PC-3 (cell line): ENCODE results near the gene GZMB. TPM values are rescaled to one million over a fixed set of nuclear protein-coding genes. Genes with fewer than 3 reads are reported as not detected.

Source experiments
- ATAC-seq: fragments of 200-7000 bp; cut with Tn5 transposase; 2 replicates; pipeline ENCODE4 v1.9.1; 2020; ENCODE audit warnings: mild to moderate bottlenecking, moderate library complexity
- BruUV-seq: library from RNA; stranded (reverse); fragments of 400-500 nt; replicated peaks from 2 replicates; lab custom pipeline; 2021; lab: Mats Ljungman, UMichigan
- CTCF ChIA-PET: fragments of 300-600 bp; sonication (Branson Sonifier 250); formaldehyde crosslinking; loops from one replicate; lab custom pipeline; 2022; ENCODE audit warnings: antibody characterized with exemption; lab: Charles Lee
- POLR2A ChIA-PET: fragments of 300-600 bp; sonication (Branson Sonifier 250); formaldehyde crosslinking; loops from one replicate; lab custom pipeline; 2022; ENCODE audit warnings: antibody characterized with exemption; ENCODE audit not compliant: unreplicated experiment; lab: Charles Lee
- DNase-seq: peaks from one replicate; pipeline ENCODE4 v3.0.0-alpha.2; 2015
- H2AFZ ChIP-seq: fragments of 300-600 bp; sonication (generic); 2 replicates; pipeline ENCODE4 v1.6.0; 2016; ENCODE audit warnings: antibody characterized with exemption, low read length
- H3F3A ChIP-seq: fragments of 300-600 bp; sonication (generic); one replicate; pipeline ENCODE4 v1.6.0; 2017; ENCODE audit warnings: antibody characterized with exemption, low read length, control low read depth, mild to moderate bottlenecking; ENCODE audit not compliant: unreplicated experiment
- H3K27ac ChIP-seq: fragments of 300-600 bp; sonication (generic); 2 replicates; pipeline ENCODE4 v1.5.1; 2016; ENCODE audit warnings: mild to moderate bottlenecking, low read length
- H3K27me3 ChIP-seq: fragments of 300-600 bp; sonication (generic); 2 replicates; pipeline ENCODE4 v1.6.1; 2016; ENCODE audit warnings: low read length, mixed read lengths
- H3K36me3 ChIP-seq: fragments of 300-600 bp; sonication (generic); 2 replicates; pipeline ENCODE4 v1.6.1; 2016; ENCODE audit warnings: low read depth, mixed run types, low read length, mixed read lengths
- H3K4me1 ChIP-seq: fragments of 300-600 bp; sonication (generic); 2 replicates; pipeline ENCODE4 v1.5.1; 2016; ENCODE audit warnings: low read length; ENCODE audit not compliant: insufficient read depth
- H3K4me2 ChIP-seq: fragments of 300-600 bp; sonication (generic); 2 replicates; pipeline ENCODE4 v1.6.0; 2016; ENCODE audit warnings: low read length
- H3K4me3 ChIP-seq: fragments of 300-600 bp; sonication (generic); 2 replicates; pipeline ENCODE4 v1.5.1; 2016; ENCODE audit warnings: mild to moderate bottlenecking, low read length, mixed read lengths
- H3K79me2 ChIP-seq: fragments of 300-600 bp; sonication (generic); 2 replicates; pipeline ENCODE4 v1.6.1; 2017; ENCODE audit warnings: low read length, mixed read lengths
- H3K9ac ChIP-seq: fragments of 300-600 bp; sonication (generic); 2 replicates; pipeline ENCODE4 v1.6.0; 2016; ENCODE audit warnings: mild to moderate bottlenecking, low read length
- H3K9me2 ChIP-seq: fragments of 300-600 bp; sonication (generic); replicated peaks from 2 replicates; pipeline ENCODE4 v1.6.1; 2016; ENCODE audit warnings: mixed run types, low read length, mixed read lengths
- H3K9me3 ChIP-seq: fragments of 300-600 bp; sonication (generic); 2 replicates; pipeline ENCODE4 v1.6.1; 2016; ENCODE audit warnings: low read length, mixed read lengths
- H4K20me1 ChIP-seq: fragments of 300-600 bp; sonication (generic); 2 replicates; pipeline ENCODE4 v1.6.1; 2016; ENCODE audit warnings: low read length, mixed read lengths
- CTCF ChIP-seq: fragments of 300-600 bp; sonication (generic); conservative IDR thresholded peaks from 2 replicates; pipeline ENCODE4 v1.5.1; 2017; ENCODE audit warnings: antibody characterized with exemption, low read depth, mild to moderate bottlenecking, low read length
- EZH2 ChIP-seq: fragments of 300-600 bp; sonication (generic); IDR thresholded peaks from one replicate; pipeline ENCODE4 v1.6.1; 2017; ENCODE audit warnings: antibody characterized with exemption, mild to moderate bottlenecking, low read length; ENCODE audit not compliant: unreplicated experiment
- EZH2phosphoT487 ChIP-seq: fragments of 300-600 bp; sonication (generic); IDR thresholded peaks from 2 replicates; pipeline ENCODE4 v1.6.1; 2018; ENCODE audit warnings: mild to moderate bottlenecking, antibody characterized with exemption, low read length, borderline replicate concordance
- intact Hi-C: fragments of 100-400 bp; cut with micrococcal nuclease; formaldehyde crosslinking; loops from 2 replicates; pipeline ENCODE4 v1.9.0; 2023
- total RNA-seq: library from RNA; depleted of rRNA; stranded (reverse); fragments of >200 nt; gene quantifications from 2 replicates; pipeline ENCODE4 v1.2.3, GENCODE V29; 2014

The GZMB gene
- total RNA-seq, 1 experiment from 2014 or later = not detected

GRCh38 chr14:24639905-24640304 lies 5.9 kb upstream of the GZMB start:
- Histone ChIP-seq H3K79me2 (no peaks in the 10 kb centered on the region), H3K4me2 (no peak overlapping the region), H3K27ac (no peak overlapping the region), H3K9me2 (no peaks in the 10 kb centered on the region), H3F3A (no peaks in the 10 kb centered on the region), H4K20me1 (no peaks in the 10 kb centered on the region), H3K9ac (no peak overlapping the region), H3K4me1 (no peaks in the 10 kb centered on the region), H2AFZ (no peak overlapping the region), H3K27me3 (peaks cover 12% of the 10 kb centered on the region; the same call in 1 of the 2 replicates), H3K36me3 (no peaks in the 10 kb centered on the region), H3K4me3 (no peak overlapping the region), H3K9me3 (no peaks in the 10 kb centered on the region)
- intact Hi-C loops = no loop called here
- DNase-seq (no peak), ATAC-seq (no peak)
- TF ChIP-seq EZH2phosphoT487 = no peak
- CTCF ChIA-PET = no interaction called here
- POLR2A ChIA-PET = no interaction called here
- BruUV-seq = no TSS peak

GRCh38 chr14:24639270-24639669 lies 5.3 kb upstream of the GZMB start:
- TF ChIP-seq EZH2 (no peak), EZH2phosphoT487 (no peak), CTCF (no peak)
- POLR2A ChIA-PET = no interaction called here
- DNase-seq (no peak), ATAC-seq (no peak)
- Histone ChIP-seq H3K4me1 (no peaks in the 10 kb centered on the region), H3K9me2 (no peaks in the 10 kb centered on the region), H3K9me3 (no peaks in the 10 kb centered on the region), H3F3A (no peaks in the 10 kb centered on the region), H3K79me2 (no peaks in the 10 kb centered on the region), H3K9ac (no peak overlapping the region), H2AFZ (no peak overlapping the region), H3K4me3 (no peak overlapping the region), H3K36me3 (no peaks in the 10 kb centered on the region), H3K4me2 (no peak overlapping the region), H3K27ac (no peak overlapping the region), H4K20me1 (no peaks in the 10 kb centered on the region), H3K27me3 (peaks cover 12% of the 10 kb centered on the region; the same call in 1 of the 2 replicates)
- CTCF ChIA-PET = no interaction called here
- no TSS peak for BruUV-seq
- intact Hi-C loops = no loop called here

GRCh38 chr14:24633353-24633752 lies 637 bp downstream of the GZMB start:
- no peaks in the 10 kb centered on the region for H3K9me3 ChIP-seq
- CTCF ChIA-PET = no interaction called here
- intact Hi-C loops = no loop called here
- 0 out of 2 replicates have a peak, but pooled peaks cover 6% of the 10 kb centered on the region for H3K4me1 ChIP-seq
- ATAC-seq (no peak), DNase-seq (no peak)
- no peak overlapping the region for H2AFZ ChIP-seq
- H3K9ac ChIP-seq = no peak overlapping the region
- H4K20me1 ChIP-seq = no peaks in the 10 kb centered on the region
- TF ChIP-seq EZH2 (no peak), EZH2phosphoT487 (no peak), CTCF (no peak)
- no peaks in the 10 kb centered on the region for H3F3A ChIP-seq
- no peaks in the 10 kb centered on the region for H3K79me2 ChIP-seq
- no TSS peak for BruUV-seq
- H3K36me3 ChIP-seq = no peaks in the 10 kb centered on the region
- no peak overlapping the region for H3K27ac ChIP-seq
- no peaks in the 10 kb centered on the region for H3K9me2 ChIP-seq
- POLR2A ChIA-PET = no interaction called here
- H3K4me3 ChIP-seq = no peak overlapping the region
- H3K27me3 ChIP-seq = peaks cover 8% of the 10 kb centered on the region; the same call in 1 of the 2 replicates
- no peak overlapping the region for H3K4me2 ChIP-seq
